Neural cell (in vitro differentiated cells): ENCODE data around the gene C1orf226. TPM values are rescaled to one million over a fixed set of nuclear protein-coding genes. Genes with fewer than 3 reads are reported as not detected.

Experiments
- H2AFZ ChIP-seq: fragments of 200-600, 300-800 bp; sonication (generic), shearing (Covaris generic); 2 replicates; pipeline ENCODE4 v1.6.0; 2014; ENCODE audit warnings: low read depth, mild to moderate bottlenecking, antibody characterized with exemption, low read length, moderate library complexity
- H3F3A ChIP-seq: fragments of 200-600 bp; shearing (Covaris generic); 2 replicates; pipeline ENCODE4 v1.6.1; 2016; ENCODE audit warnings: mild to moderate bottlenecking, moderate library complexity, mixed read lengths, antibody characterized with exemption, low read length; ENCODE audit not compliant: insufficient read depth, poor library complexity, severe bottlenecking
- H3K27ac ChIP-seq: fragments of 200-600, 300-800 bp; sonication (generic), shearing (Covaris generic); 2 replicates; pipeline ENCODE4 v1.5.1; 2014; ENCODE audit warnings: mild to moderate bottlenecking, low read length, moderate library complexity
- H3K27me3 ChIP-seq: fragments of 300-800, 200-600 bp; sonication (generic), shearing (Covaris generic); 2 replicates; pipeline ENCODE4 v1.6.0; 2014; ENCODE audit warnings: mild to moderate bottlenecking, low read depth, low read length, moderate library complexity; ENCODE audit not compliant: insufficient read depth
- H3K36me3 ChIP-seq: fragments of 300-800, 200-600 bp; sonication (generic), shearing (Covaris generic); 2 replicates; pipeline ENCODE4 v1.5.1; 2014; ENCODE audit warnings: mild to moderate bottlenecking, antibody characterized with exemption, low read length, moderate library complexity; ENCODE audit not compliant: insufficient read depth
- H3K4me2 ChIP-seq: fragments of 300-800, 200-600 bp; sonication (generic), shearing (Covaris generic); 2 replicates; pipeline ENCODE4 v1.6.0; 2014; ENCODE audit warnings: mild to moderate bottlenecking, low read length
- H3K4me3 ChIP-seq: fragments of 300-800, 200-600 bp; sonication (generic), shearing (Covaris generic); 2 replicates; pipeline ENCODE4 v1.5.1; 2014; ENCODE audit warnings: mild to moderate bottlenecking, low read length, moderate library complexity
- H3K79me2 ChIP-seq: fragments of 200-600 bp; shearing (Covaris generic); replicated peaks from 2 replicates; pipeline ENCODE4 v1.6.0; 2014; ENCODE audit warnings: mild to moderate bottlenecking, low read length, moderate library complexity; ENCODE audit not compliant: insufficient read depth
- H3K9ac ChIP-seq: fragments of 300-800, 200-600 bp; sonication (generic), shearing (Covaris generic); 2 replicates; pipeline ENCODE4 v1.6.1; 2016; ENCODE audit warnings: mild to moderate bottlenecking, low read length, mixed read lengths
- H3K9me2 ChIP-seq: fragments of 200-600 bp; shearing (Covaris generic); 2 replicates; pipeline ENCODE4 v1.6.1; 2016; ENCODE audit warnings: mild to moderate bottlenecking, low read length, mixed read lengths; ENCODE audit not compliant: insufficient read depth
- H3K9me3 ChIP-seq: fragments of 200-600, 300-800 bp; sonication (generic), shearing (Covaris generic); 2 replicates; pipeline ENCODE4 v1.6.1; 2016; ENCODE audit warnings: mild to moderate bottlenecking, mixed run types, low read length, moderate library complexity, mixed read lengths
- H4K20me1 ChIP-seq: fragments of 200-600 bp; shearing (Covaris generic); 2 replicates; pipeline ENCODE4 v1.6.1; 2016; ENCODE audit warnings: mild to moderate bottlenecking, mixed run types; ENCODE audit not compliant: insufficient read depth
- CTCF ChIP-seq: fragments of 450-650 bp; IDR thresholded peaks from 2 replicates; pipeline ENCODE4 v1.5.1; 2014; ENCODE audit warnings: antibody characterized with exemption, mild to moderate bottlenecking, moderate library complexity; ENCODE audit not compliant: poor library complexity, severe bottlenecking
- EP300 ChIP-seq: fragments of 450-650 bp; conservative IDR thresholded peaks from 2 replicates; pipeline ENCODE4 v1.6.1; 2014; ENCODE audit warnings: antibody characterized with exemption, mild to moderate bottlenecking, moderate library complexity; ENCODE audit not compliant: poor library complexity, severe bottlenecking
- EZH2 ChIP-seq: fragments of 200-600, 300-800 bp; shearing (Covaris generic), sonication (generic); IDR thresholded peaks from 2 replicates; pipeline ENCODE4 v1.6.1; 2014; ENCODE audit warnings: antibody characterized with exemption, low read length, borderline replicate concordance, mild to moderate bottlenecking; ENCODE audit not compliant: insufficient read depth, poor library complexity, severe bottlenecking
- MXI1 ChIP-seq: fragments of 450-650 bp; conservative IDR thresholded peaks from 2 replicates; pipeline ENCODE4 v1.6.1; 2014; ENCODE audit warnings: antibody characterized with exemption, mild to moderate bottlenecking; ENCODE audit not compliant: poor library complexity, severe bottlenecking
- POLR2AphosphoS5 ChIP-seq: IDR thresholded peaks from 2 replicates; pipeline ENCODE4 v1.6.1; 2012
- RAD21 ChIP-seq: fragments of 450-650 bp; conservative IDR thresholded peaks from 2 replicates; pipeline ENCODE4 v1.6.1; 2014; ENCODE audit warnings: antibody characterized with exemption, mild to moderate bottlenecking, moderate library complexity
- REST ChIP-seq: IDR thresholded peaks from 2 replicates; pipeline ENCODE4 v1.6.1; 2012; ENCODE audit warnings: borderline replicate concordance
- SMC3 ChIP-seq: fragments of 450-650 bp; conservative IDR thresholded peaks from 2 replicates; pipeline ENCODE4 v1.6.1; 2014; ENCODE audit warnings: antibody characterized with exemption, mild to moderate bottlenecking, moderate library complexity; ENCODE audit not compliant: poor library complexity
- TAF1 ChIP-seq: IDR thresholded peaks from 2 replicates; pipeline ENCODE4 v1.6.1; 2012; ENCODE audit warnings: low read depth
- polyA plus RNA-seq: library from polyadenylated mRNA; depleted of rRNA; stranded (reverse); fragments of >200 nt; gene quantifications from 2 replicates; pipeline ENCODE4 v1.2.3, GENCODE V29; 2014

C1orf226 gene
- polyA plus RNA-seq, 1 donor from 2014 or later, result 6.7 TPM

- H3K9me2 ChIP-seq, result no peaks in the 10 kb centered on the region
- no peak overlapping the region for H3K4me3 ChIP-seq
- H4K20me1 ChIP-seq, result no peaks in the 10 kb centered on the region
- no peak overlapping the region for H3K4me2 ChIP-seq
- no peak overlapping the region for H3K9ac ChIP-seq
- H3K27me3 ChIP-seq, result no peaks in the 10 kb centered on the region
- H3K36me3 ChIP-seq, result no peaks in the 10 kb centered on the region
- H3F3A ChIP-seq, result no peaks in the 10 kb centered on the region
- no peaks in the 10 kb centered on the region for H3K79me2 ChIP-seq
- no peak overlapping the region for H3K27ac ChIP-seq
- H2AFZ ChIP-seq, result no peak overlapping the region
- H3K9me3 ChIP-seq, result no peaks in the 10 kb centered on the region
- TF ChIP-seq EZH2 (no peak), EP300 (no peak), MXI1 (no peak), CTCF (no peak), TAF1 (no peak), RAD21 (no peak), SMC3 (no peak), POLR2AphosphoS5 (no peak)
Measured at GRCh38 chr1:162368451-162368850, 13.1 kb upstream of the C1orf226 start.

GRCh38 chr1:162369571-162369970, 12.0 kb upstream of the C1orf226 start:
- Histone ChIP-seq H3K9me2 (no peaks in the 10 kb centered on the region), H3K36me3 (no peaks in the 10 kb centered on the region), H3K4me3 (no peak overlapping the region), H3F3A (no peaks in the 10 kb centered on the region), H3K9ac (no peak overlapping the region), H3K9me3 (no peaks in the 10 kb centered on the region), H3K4me2 (no peak overlapping the region), H3K27ac (no peak overlapping the region), H2AFZ (no peak overlapping the region), H3K79me2 (no peaks in the 10 kb centered on the region), H3K27me3 (no peaks in the 10 kb centered on the region), H4K20me1 (no peaks in the 10 kb centered on the region)
- no peak for TF ChIP-seq MXI1
- no peak for TF ChIP-seq EZH2
- no peak for TF ChIP-seq EP300
- TF ChIP-seq CTCF, result no peak
- no peak for TF ChIP-seq POLR2AphosphoS5
- TF ChIP-seq SMC3, result no peak
- no peak for TF ChIP-seq REST
- TF ChIP-seq TAF1, result no peak
